GM12878 (cell line): ENCODE results near the gene FGGY. TPM values are rescaled to one million over a fixed set of nuclear protein-coding genes. Genes with fewer than 3 reads are reported as not detected.

ENCODE experiments used
- ATAC-seq: fragments of 200-7000 bp; cut with Tn5 transposase; 3 replicates; pipeline ENCODE4 v1.9.1; 2020; ENCODE audit warnings: mild to moderate bottlenecking, moderate library complexity
- BruUV-seq: library from RNA; stranded (reverse); fragments of 400-500 nt; replicated peaks from 2 replicates; lab custom pipeline; 2021; lab: Mats Ljungman, UMichigan
- CTCF ChIA-PET: fragments of 300-600 bp; sonication (Branson Sonifier 250); formaldehyde crosslinking; extraction: SDS; loops from one replicate; lab custom pipeline; 2021; ENCODE audit warnings: inconsistent platforms; lab: Yijun Ruan, JAX
- POLR2A ChIA-PET: fragments of 350-600 bp; formaldehyde crosslinking; extraction: SDS; loops from one replicate; lab custom pipeline; 2021; ENCODE audit warnings: inconsistent platforms; lab: Charles Lee
- RAD21 ChIA-PET: fragments of 300-600 bp; sonication (Branson Sonifier 250); formaldehyde crosslinking; loops from one replicate; lab custom pipeline; 2023; ENCODE audit warnings: antibody characterized with exemption; ENCODE audit not compliant: unreplicated experiment; lab: Charles Lee
- SMC1A ChIA-PET: fragments of 300-600 bp; sonication (Branson Sonifier 250); formaldehyde crosslinking; loops from one replicate; lab custom pipeline; 2023; ENCODE audit not compliant: unreplicated experiment, uncharacterized antibody; lab: Charles Lee
- DNase-seq: peaks from one replicate; pipeline ENCODE4 v3.0.0-alpha.2; 2011; ENCODE audit warnings: low read depth, low spot score
- FAIRE-seq: peaks from 3 replicates; lab custom pipeline; 2011; peaks lifted over from hg19 to GRCh38; lab: Jason Lieb, UNC
- H2AFZ ChIP-seq: 2 replicates; pipeline ENCODE4 v1.6.0; 2011; ENCODE audit warnings: low read depth, low read length, control low read depth; ENCODE audit not compliant: control insufficient read depth
- H3K27ac ChIP-seq: 2 replicates; pipeline ENCODE4 v1.5.1; 2011; ENCODE audit warnings: control low read depth; ENCODE audit not compliant: control insufficient read depth, insufficient read depth
- H3K27me3 ChIP-seq, 2 experiments: replicated peaks in 1 of 2; 2 replicates each; pipeline versions ENCODE4 v1.6.0 to v1.6.1; 2011; ENCODE audit warnings: low read length in 1 of 2; ENCODE audit not compliant: control insufficient read depth in 2 of 2, insufficient read depth in 2 of 2
- H3K36me3 ChIP-seq, 2 experiments: 2 replicates each; pipeline ENCODE4 v1.5.1; 2011; ENCODE audit warnings: low read length in 1 of 2; ENCODE audit not compliant: control insufficient read depth in 2 of 2, insufficient read depth in 2 of 2
- H3K4me1 ChIP-seq: 2 replicates; pipeline ENCODE4 v1.6.1; 2011; ENCODE audit warnings: mild to moderate bottlenecking, low read length, moderate library complexity, mixed read lengths; ENCODE audit not compliant: control insufficient read depth, insufficient read depth
- H3K4me2 ChIP-seq: 2 replicates; pipeline ENCODE4 v1.6.0; 2011; ENCODE audit warnings: control low read depth; ENCODE audit not compliant: control insufficient read depth, insufficient read depth
- H3K4me3 ChIP-seq: fragments of 200-600 bp; sonication (generic); 2 replicates; pipeline ENCODE4 v1.5.1; 2016
- H3K79me2 ChIP-seq: 2 replicates; pipeline ENCODE4 v1.6.0; 2011; ENCODE audit warnings: low read length; ENCODE audit not compliant: control insufficient read depth, insufficient read depth
- H3K9ac ChIP-seq: 2 replicates; pipeline ENCODE4 v1.8.0; 2011; ENCODE audit warnings: low read length, control low read depth, mixed read lengths; ENCODE audit not compliant: control insufficient read depth, insufficient read depth
- H3K9me3 ChIP-seq: replicated peaks from 3 replicates; pipeline ENCODE4 v1.5.1; 2011; ENCODE audit warnings: mild to moderate bottlenecking, low read length; ENCODE audit not compliant: control insufficient read depth, insufficient read depth
- H4K20me1 ChIP-seq: 2 replicates; pipeline ENCODE4 v1.6.0; 2011; ENCODE audit not compliant: control insufficient read depth, insufficient read depth
- BCL11A ChIP-seq: IDR thresholded peaks from 2 replicates; pipeline ENCODE4 v1.6.1; 2011; ENCODE audit warnings: low read depth, low read length
- DPF2 ChIP-seq: fragments of 450-650 bp; IDR thresholded peaks from 2 replicates; pipeline ENCODE4 v1.6.1; 2017; ENCODE audit warnings: mild to moderate bottlenecking
- HSF1 ChIP-seq: fragments of 150-350 bp; IDR thresholded peaks from 2 replicates; pipeline ENCODE4 v1.6.1; 2014; ENCODE audit warnings: mild to moderate bottlenecking, low read depth, low read length
- POU2F2 ChIP-seq: IDR thresholded peaks from 3 replicates; pipeline ENCODE4 v1.6.1; 2011; ENCODE audit warnings: low read depth, mild to moderate bottlenecking, low read length, borderline replicate concordance
- SIN3A ChIP-seq: IDR thresholded peaks from 2 replicates; pipeline ENCODE4 v1.6.1; 2012; ENCODE audit warnings: low read depth, low read length, improper control_type of control experiment
- STAT3 ChIP-seq: IDR thresholded peaks from 2 replicates; pipeline ENCODE4 v1.6.1; 2011; ENCODE audit warnings: low read depth, low read length, improper control_type of control experiment
- SUZ12 ChIP-seq: fragments of 200-600 bp; sonication (generic); IDR thresholded peaks from one replicate; pipeline ENCODE4 v1.6.1; 2018; ENCODE audit warnings: antibody characterized with exemption, mild to moderate bottlenecking; ENCODE audit not compliant: unreplicated experiment
- TCF3 ChIP-seq: IDR thresholded peaks from 2 replicates; pipeline ENCODE4 v1.6.1; 2012; ENCODE audit warnings: low read depth, mild to moderate bottlenecking, low read length, borderline replicate concordance; ENCODE audit not compliant: insufficient read depth
- TCF7 ChIP-seq: IDR thresholded peaks from 2 replicates; pipeline ENCODE4 v1.6.1; 2014; ENCODE audit warnings: antibody characterized with exemption, borderline replicate concordance
- WGBS: methylation state at CpG from one replicate; pipeline ENCODE4 v1.1.6; 2016; ENCODE audit warnings: low lambda C conversion rate; ENCODE audit not compliant: insufficient replicate concordance, insufficient coverage; ENCODE audit errors: missing lambda C conversion rate; 5-methylcytosine and 5-hydroxymethylcytosine counted together
- in situ Hi-C: fragments of 300-500 bp; cut with MboI; formaldehyde crosslinking; loops from 9 replicates; pipeline ENCODE4 v1.14.3; 2018; ENCODE audit warnings: mixed read lengths
- intact Hi-C: fragments of 100-400 bp; cut with micrococcal nuclease; formaldehyde crosslinking; loops from one replicate; pipeline ENCODE4 v1.14.2; 2022; ENCODE audit not compliant: unreplicated experiment
- polyA plus RNA-seq, 11 experiments: library from polyadenylated mRNA; depleted of rRNA in 4 of 11; unstranded in 6 of 11; stranded (reverse) in 5 of 11; fragments of >200 nt; fragmentation: Nextera tagmentation in 4 of 11; fragmentation: Illumina TruSeq in 1 of 11; extraction: Ambion mirVana in 4 of 11; extraction: Trizol in 1 of 11; gene quantifications; 1 replicate in 1 of 11; 2 replicates in 10 of 11; pipeline versions ENCODE4 v1.2.1 to v1.2.3, GENCODE V29; 2011 to 2016; ENCODE audit warnings: inconsistent platforms in 2 of 11, missing spikeins in 2 of 11, low read depth in 1 of 11
- total RNA-seq, 4 experiments: library from RNA; depleted of rRNA in 3 of 4; stranded (reverse); fragments of >200 nt in 3 of 4; fragmentation: Illumina TruSeq in 1 of 4; extraction: Trizol in 1 of 4; gene quantifications; 2 replicates each; pipeline versions ENCODE4 v1.2.1 to v1.2.3, GENCODE V29; 2013 to 2021

FGGY gene
- total and polyA plus RNA-seq, 10 of the 15 experiments (the other 5 are each of a cell fraction or from before 2014, with no cell fraction given), result 6.2 to 11.9 (median 7.5) TPM

DNA sequence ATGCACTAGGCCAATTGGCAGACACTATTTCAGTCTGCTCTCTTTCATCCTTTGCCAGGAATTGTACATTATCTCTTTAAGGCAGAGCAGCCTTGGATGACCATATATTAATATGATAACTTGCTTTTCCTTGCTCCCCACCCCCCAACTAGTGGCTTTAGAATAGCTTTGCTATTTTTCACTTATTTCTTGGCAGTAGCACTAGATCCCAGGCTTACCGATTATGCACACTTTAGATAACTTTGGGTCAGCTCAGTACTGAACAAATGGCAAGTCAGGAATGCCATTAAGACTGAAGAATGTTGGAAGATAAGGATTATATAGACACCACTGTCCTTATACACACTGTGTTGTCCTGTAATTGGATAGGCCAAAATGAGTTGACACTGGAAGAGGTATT lies 146.4 kb downstream of the FGGY start:
- Histone ChIP-seq H3K9me3 (no peaks in the 10 kb centered on the region), H4K20me1 (no peaks in the 10 kb centered on the region), H3K36me3 (no peaks in the 10 kb centered on the region), H3K27me3 (no peaks in the 10 kb centered on the region), H3K4me2 (no peak overlapping the region), H3K4me1 (no peaks in the 10 kb centered on the region), H3K9ac (no peak overlapping the region), H3K27ac (no peak overlapping the region), H3K4me3 (no peak overlapping the region), H3K79me2 (no peaks in the 10 kb centered on the region), H2AFZ (no peak overlapping the region)
- ChIA-PET POLR2A (no interaction called here), CTCF (no interaction called here), RAD21 (no interaction called here), SMC1A (interaction anchor here (1.5 kb wide), 1 partner anchor 11 kb away, joined by 5 read pairs; no protein-coding TSS in a partner anchor)
- no peak for DNase-seq
- no TSS peak for BruUV-seq
- intact Hi-C loops, result no loop called here
- WGBS, result 93% methylated on average over 1 of the region's 1 CpG
- TF ChIP-seq DPF2 (no peak), STAT3 (no peak), SUZ12 (no peak), HSF1 (no peak), SIN3A (no peak), POU2F2 (no peak)
- no peak for ATAC-seq
- in situ Hi-C loops, result no loop called here
- no peak for FAIRE-seq

- no peak overlapping the region for H2AFZ ChIP-seq
- no peaks in the 10 kb centered on the region for H3K9me3 ChIP-seq
- ATAC-seq, result no peak
- ChIA-PET RAD21 (no interaction called here), POLR2A (no interaction called here), SMC1A (interaction anchor here (2.2 kb wide), 1 partner anchor 12 kb away, joined by 9 read pairs; no protein-coding TSS in a partner anchor), CTCF (no interaction called here)
- no peak overlapping the region for H3K4me3 ChIP-seq
- H3K9ac ChIP-seq, result no peak overlapping the region
- TF ChIP-seq TCF3 (no peak), BCL11A (no peak), TCF7 (no peak)
- no peak overlapping the region for H3K27ac ChIP-seq
- in situ Hi-C loops, result no loop called here
- no peak overlapping the region for H3K4me2 ChIP-seq
- FAIRE-seq, result no peak
- no TSS peak for BruUV-seq
- H3K36me3 ChIP-seq, result no peaks in the 10 kb centered on the region
- H3K27me3 ChIP-seq, result no peaks in the 10 kb centered on the region
- H4K20me1 ChIP-seq, result no peaks in the 10 kb centered on the region
- no peaks in the 10 kb centered on the region for H3K4me1 ChIP-seq
- 83% methylated on average over 6 of the region's 6 CpGs for WGBS
- intact Hi-C loops, result no loop called here
- no peak for DNase-seq
- no peaks in the 10 kb centered on the region for H3K79me2 ChIP-seq
These were observed 147.6 kb downstream of the FGGY start for GRCh38 chr1:59444520-59444919.
